H4 (cell line): ENCODE measurements around the gene NPIPA8. TPM values are rescaled to one million over a fixed set of nuclear protein-coding genes. Genes with fewer than 3 reads are reported as not detected.
"Not testable (repeated sequence)": the region's sequence is repeated elsewhere in the genome, so short reads cannot be mapped to it uniquely, and the experiment has no call there.

Experiments
- DNase-seq: peaks from one replicate; pipeline ENCODE4 v3.0.0-alpha.2; 2015; ENCODE audit warnings: low spot score
- total RNA-seq: library from RNA; depleted of rRNA; stranded (reverse); fragments of >200 nt; shearing (Covaris generic); gene quantifications from 2 replicates; pipeline ENCODE4 v1.2.3, GENCODE V29; 2014; rRNA removed

NPIPA8 gene
- total RNA-seq, 1 experiment from 2014 or later = 2.1 TPM

DNA sequence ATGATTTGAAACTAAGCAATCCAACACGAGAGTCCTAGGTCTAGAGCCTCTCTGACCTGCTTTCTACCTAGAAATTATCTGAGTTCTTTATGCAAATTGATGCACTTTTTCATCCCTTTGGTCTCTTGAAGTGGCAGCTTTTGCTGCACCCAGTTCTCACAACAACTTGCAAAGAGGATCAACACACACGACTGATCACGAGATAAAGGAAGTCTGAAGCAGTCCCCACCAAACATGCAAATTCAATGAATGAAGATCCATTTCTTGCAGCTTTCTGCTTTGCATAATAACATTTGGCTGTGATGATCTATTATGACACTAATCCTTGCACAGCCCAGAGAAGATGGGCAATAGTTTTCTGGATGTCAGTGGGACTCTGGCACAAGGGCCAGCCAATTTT lies 56.2 kb downstream of the NPIPA8 start:
- DNase-seq = not testable (repeated sequence)

DNA sequence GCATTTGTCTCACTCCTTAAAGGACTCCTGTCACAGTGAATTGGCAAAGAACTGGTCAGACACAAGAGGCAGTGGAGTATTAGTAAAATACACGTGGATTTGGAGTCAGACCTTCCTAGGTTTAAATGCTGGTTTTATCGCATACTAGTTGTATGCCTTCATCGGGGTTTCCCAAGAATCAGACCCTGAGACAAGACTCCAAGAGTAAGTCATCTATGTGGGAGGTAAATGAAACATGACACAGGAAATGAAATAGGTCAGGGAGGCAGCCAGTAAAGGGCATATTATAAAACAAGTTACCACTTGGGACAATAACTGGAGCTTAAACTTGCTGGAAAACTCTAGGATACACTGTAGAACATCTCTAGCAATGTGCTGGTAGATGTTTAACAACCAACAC lies 59.8 kb downstream of the NPIPA8 start:
- not testable (repeated sequence) for DNase-seq

DNA sequence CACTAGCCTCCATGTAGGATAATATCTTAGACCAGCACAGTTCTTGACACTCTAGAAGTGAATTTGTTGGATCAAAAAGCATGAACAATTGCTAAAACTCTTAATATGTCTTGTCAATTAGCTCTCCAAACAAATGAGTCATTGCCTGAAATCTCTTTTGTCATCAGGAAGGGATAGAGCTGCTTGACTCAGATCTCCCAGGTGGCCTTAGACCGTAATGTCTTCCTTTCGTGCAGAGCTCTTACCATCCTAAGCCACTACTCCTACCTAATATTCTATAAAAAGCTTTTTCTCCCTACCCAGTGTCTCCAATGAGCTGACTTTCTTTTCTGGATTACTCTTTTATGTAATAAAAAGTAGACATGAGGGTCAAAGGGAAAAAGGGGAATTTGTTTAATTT lies 66.4 kb downstream of the NPIPA8 start:
- DNase-seq = not testable (repeated sequence)

Other genes starting within 250 kb of the NPIPA8 start
- 101 and 105 TPM in 2 replicates for gene NOMO2, start 225.4 kb upstream of the NPIPA8 start, total RNA-seq